Prostate gland (tissue), 2 donors: ENCODE data around the gene RGL1.

ENCODE experiments used
- CTCF ChIP-seq, 4 experiments: fragments of 200-600 bp in 2 of 4; fragments of 450-650 bp in 2 of 4; sonication (generic) in 2 of 4; IDR thresholded peaks; 1 replicate in 3 of 4; 2 replicates in 1 of 4; pipeline ENCODE4 v1.5.1; 2016 to 2019; ENCODE audit warnings: antibody characterized with exemption in 4 of 4, mild to moderate bottlenecking in 2 of 4, moderate library complexity in 2 of 4
- POLR2A ChIP-seq: fragments of 450-650 bp; IDR thresholded peaks from one replicate; pipeline ENCODE4 v1.6.1; 2016; ENCODE audit warnings: antibody characterized with exemption, mild to moderate bottlenecking

GRCh38 chr1:183936791-183937190 lies 131.9 kb downstream of the RGL1 start:
- TF ChIP-seq CTCF (IDR thresholded peaks at IDR 0.05) (no peak), POLR2A (no peak)
